Measurements from ENCODE around the gene NPDC1.

Gene NPDC1, protein sequence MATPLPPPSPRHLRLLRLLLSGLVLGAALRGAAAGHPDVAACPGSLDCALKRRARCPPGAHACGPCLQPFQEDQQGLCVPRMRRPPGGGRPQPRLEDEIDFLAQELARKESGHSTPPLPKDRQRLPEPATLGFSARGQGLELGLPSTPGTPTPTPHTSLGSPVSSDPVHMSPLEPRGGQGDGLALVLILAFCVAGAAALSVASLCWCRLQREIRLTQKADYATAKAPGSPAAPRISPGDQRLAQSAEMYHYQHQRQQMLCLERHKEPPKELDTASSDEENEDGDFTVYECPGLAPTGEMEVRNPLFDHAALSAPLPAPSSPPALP

DNA sequence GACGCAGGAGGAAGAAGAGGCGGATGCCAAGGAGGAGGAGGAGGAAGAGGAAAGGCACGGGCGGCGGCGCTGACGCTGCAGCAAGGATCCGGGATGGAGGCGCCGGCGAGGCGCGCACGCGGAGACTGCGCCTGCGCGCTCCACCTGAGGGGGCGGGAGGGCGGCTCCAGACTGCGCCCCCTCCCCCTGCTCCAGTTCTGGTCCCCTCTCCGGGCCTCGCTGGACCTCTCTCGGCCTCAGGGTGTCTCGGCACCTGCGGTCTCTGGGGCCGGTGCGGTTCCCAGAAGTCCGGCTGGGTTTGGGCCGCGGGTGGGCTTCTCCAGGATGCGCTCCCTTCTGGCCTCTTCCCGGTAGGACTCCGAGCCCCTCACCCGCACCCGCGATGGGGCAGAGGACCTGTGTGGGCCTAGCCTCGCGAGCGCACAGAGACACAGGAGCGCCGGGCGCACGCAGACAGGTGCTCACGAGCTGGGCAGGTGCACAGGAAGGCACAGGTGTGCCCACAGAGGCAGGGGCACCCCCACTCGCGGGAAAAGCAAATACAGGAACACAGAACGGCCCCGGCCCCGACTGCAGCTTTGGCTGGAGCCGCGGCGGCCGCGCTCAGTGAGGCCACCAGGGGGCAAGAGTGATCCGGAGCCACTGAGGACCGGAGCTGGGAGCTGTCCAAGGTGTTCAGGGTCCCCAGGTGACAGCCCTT is at the start of gene NPDC1:
TSS of gene NPDC1 (minus strand) at position 90 of the 700 bp plus-strand sequence. CDS start 188 bp downstream, outside the sequence.
- peak; percentile 85 for DNase-seq (ENCODE audit: low spot score)

DNA sequence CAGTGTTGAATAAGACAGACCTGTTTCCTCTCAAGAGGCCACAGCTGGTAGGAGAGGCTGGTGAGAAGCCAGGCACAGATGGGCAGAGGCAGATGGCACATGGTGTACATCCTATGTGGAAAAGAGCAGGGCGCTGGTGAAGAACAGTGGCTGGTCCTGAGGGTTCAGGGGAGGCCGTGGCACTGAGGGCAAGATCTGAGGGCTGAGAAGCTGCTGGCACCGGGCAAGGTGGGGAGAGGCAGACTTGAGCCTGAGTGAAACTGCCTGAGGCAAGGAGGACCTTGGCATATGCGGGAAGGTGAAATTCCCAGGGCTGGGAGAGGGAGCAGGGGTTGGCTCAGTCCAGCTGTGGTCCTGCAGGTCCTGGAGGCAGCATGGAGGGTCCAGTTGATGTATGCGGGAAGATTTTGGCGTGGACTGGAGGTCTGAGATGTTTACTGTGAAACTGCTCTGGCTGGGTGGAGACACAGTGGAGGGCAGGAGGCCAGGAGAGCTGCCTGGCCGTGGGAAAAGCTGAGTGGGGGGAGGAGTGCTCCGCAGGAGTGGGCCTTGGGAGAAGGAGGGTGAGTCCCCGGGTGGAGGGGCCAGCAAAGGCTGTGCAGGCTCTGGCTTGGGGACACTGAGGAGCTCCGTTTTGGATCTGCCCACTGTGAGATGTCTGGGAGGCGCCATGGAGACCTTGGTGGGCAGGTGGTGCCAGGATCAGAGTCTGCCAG is 43.4 kb upstream of the NPDC1 start:
- no peak for DNase-seq (ENCODE audit: low spot score)

DNA sequence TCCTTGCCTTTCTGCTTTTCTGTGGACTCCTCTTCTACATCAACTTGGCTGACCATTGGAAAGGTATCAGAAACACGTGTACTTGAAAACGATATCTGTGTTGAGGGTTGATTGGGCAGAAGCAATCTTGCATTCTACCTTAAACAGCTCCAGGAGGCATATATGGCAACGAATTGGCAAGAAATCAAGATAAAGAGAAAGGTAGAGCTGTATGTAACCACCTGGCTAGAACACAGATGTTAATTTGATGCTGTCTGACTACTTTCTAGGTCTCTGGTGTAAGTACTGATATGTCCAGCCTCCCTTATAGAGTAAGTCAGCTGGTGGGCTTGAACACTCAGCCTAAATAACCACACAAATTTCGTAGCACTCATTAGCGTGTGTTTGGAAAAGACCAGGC is 42.1 kb upstream of the NPDC1 start:
- no peak for DNase-seq (ENCODE audit: low spot score)

DNA sequence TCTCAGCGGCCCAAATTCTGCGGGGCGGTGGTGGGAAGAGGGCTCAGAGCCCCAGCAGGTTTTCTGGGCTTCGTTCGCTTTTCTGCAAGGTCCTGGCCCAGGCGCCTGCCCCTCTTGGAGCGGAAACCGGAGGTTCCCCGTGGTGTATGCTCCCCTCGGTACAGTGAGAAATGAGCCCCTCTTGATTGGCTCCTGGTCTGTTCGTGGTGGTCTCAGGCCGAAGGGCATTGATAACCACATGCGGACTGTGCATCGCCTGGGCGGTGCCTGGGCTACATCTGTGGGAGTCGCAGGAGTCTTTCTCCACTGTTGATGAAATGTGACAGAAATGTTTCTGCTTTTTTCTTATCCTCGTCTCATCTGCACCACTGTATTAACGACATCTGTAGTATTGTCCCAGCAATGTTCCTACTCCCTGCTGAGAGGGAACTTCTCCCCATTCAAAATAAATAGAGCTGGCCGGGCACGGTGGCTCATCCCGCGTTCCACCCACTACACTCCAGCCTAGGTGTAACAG is 41.5 kb upstream of the NPDC1 start:
- DNase-seq (ENCODE audit: low spot score), result no peak

DNA sequence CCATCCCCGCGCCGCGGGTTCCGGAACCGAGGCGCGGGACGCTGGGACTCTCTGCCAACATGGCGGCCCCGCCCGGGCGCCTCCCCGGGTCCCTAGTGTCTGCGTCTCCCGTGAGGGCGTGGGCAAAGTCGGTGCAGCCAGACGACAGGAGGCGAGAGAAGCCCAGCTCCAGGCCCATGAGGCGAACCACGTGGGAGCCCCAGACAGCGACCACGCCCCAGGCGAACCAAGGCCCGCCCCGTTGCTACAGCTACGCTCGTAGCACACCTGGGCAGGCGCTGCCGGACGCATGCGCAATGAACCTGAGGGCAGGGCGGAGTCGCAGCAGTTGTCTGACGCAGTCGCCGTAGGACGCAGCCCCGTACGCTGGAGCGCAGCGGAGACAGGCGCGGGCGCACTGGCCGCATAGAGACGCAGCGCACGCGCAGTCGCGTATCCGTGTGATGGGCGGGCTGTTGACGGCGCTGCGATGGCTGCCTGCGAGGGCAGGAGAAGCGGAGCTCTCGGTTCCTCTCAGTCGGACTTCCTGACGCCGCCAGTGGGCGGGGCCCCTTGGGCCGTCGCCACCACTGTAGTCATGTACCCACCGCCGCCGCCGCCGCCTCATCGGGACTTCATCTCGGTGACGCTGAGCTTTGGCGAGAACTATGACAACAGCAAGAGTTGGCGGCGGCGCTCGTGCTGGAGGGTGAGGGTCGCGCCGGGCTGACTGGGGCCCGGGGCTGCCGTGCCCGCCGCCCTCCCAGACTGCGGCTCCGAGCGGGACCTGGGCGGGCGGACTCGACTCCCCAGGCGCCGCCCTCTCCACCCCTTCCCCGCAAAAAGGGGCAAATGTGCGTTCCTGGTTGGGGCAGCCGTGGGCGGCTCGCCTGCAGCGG is 40.8 kb upstream of the NPDC1 start, which contains the start of gene MAN1B1:
TSS of gene MAN1B1 (plus strand) at position 455 of the 878 bp plus-strand sequence. CDS start at position 470, 15 bp downstream.
- peak; percentile 98 for DNase-seq (ENCODE audit: low spot score)

DNA sequence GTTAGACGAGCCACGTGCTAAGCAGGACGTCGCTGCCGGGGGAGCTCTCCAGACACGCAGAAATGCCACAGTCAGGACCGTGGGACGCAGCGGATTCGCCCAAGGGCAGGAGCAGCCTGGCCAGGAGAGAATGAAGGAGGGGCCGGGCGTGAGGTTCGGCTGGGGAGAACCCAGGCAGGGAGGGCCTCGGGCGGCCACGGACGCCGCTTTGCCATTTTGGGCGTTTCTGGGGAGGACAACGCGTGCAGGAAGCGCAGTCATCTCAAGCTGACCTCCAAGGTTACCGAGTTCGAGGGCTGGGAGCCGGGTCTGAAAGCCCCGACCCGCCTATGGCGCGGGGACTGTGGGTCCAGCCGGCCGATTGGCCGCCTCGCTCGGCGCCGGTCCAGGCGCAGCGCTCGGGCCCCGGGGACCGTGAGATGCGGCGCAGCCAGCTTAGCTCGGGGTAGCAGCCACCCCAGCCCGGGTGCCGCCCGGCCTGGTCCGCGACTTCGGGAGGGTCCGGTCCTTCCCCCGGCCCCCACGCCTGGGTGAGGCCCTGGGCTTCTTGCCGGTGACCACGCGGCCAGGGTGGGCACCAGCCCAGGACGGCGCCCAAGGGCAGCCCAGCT is 40.0 kb upstream of the NPDC1 start:
- peak; percentile 58 for DNase-seq (ENCODE audit: low spot score)

DNA sequence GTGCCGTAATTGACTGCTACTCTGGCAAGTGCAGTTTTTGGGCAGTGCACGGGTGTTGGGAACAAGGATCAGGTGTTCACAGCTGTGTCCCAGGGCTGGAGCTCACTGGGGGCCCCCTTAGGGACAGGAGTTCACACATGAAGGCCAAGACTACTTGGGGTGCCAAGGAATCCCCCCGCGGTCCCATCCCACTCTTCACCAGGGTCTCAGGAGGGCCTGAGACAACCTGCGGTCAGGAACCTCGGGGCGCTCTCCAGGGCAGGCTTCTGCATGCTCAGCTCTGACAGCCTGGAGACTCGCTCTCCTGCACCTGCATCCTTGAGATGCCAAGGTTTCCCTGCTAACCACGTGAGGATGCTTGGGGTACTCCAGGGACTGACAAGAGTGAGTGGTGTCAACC is 38.5 kb upstream of the NPDC1 start:
- no peak for DNase-seq (ENCODE audit: low spot score)

DNA sequence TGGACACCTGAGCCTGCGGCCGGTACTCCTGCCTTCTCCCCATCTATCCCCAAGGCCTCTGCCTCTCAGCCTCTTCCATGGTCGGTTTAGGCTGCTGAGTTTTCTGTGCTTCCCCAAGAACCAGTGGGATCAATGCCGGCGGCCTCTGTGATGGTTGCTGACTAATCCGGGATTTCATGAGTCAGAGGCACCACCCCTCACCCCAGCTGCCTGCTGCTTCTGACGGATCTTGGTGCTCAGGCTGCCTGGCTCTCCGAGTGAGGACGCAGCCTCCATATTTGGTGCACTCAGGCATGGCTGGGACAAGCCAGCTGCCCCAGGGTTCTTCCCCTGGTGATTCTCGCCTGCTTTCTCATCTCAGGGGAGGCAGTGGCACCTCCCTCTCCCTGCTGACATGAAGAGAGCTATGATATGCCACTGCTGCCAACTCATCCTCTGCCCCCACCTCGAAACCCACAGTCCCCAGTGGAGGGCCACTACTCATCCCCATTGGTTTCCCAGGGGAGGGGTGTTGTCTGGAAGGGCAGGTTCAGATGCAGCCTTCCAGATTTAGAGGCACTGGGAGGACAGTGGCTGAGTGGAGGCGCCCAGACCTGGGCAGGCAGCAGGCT is 37.5 kb upstream of the NPDC1 start:
- DNase-seq (ENCODE audit: low spot score), result peak; percentile 97

DNA sequence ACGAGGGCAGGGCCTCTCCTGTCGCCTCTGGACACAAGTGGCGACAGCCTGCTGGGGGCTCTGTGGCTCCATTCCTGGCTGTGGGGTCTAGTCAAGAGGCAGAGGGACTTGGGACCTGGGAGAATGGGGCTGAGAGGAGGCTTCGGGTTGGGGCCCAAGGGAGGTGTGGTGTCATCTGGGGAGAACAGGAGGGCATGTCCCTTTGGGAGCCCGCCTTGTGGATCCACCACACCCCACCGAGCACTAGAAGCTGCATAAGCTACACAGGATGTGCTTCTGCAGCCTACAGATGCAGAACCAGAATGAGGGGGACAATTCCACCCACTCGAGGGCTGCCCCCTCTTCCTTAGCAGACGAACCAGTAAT is 36.9 kb upstream of the NPDC1 start:
- no peak for DNase-seq (ENCODE audit: low spot score)

DNA sequence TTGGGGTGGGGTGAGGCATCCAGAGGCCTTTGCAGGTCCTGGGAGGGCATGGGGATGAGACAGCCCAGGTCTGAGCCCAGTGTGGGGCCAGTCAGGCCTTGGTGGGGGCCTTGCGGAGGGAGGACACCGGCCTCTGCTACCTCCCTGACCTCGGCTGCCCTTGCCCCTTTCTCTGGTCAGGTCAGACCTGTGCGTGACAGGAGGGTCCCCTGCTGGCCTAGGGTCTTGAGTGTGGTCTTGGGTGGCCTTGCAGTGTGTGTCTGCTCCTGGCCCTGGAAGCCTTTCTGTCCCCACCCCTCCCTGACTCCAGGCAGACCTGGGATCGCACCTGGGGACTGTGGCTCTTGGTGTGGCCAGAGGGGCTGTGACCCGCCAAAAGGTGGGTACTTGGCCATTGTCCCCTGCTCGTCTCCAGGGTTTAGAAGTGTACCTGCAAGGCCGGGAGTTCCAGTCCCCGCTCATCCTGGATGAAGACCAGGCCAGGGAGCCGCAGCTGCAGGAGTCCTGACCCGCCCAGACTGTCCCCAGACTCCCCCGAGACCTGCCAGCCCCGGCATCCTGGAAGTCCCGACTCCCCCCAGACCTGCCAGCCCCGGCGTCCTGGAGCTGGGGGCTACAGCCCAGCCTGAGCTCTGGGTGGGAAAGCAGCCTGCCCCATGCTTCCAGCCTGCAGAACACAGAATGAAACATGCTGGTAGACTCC is 36.4 kb upstream of the NPDC1 start:
- no peak for DNase-seq (ENCODE audit: low spot score)

DNA sequence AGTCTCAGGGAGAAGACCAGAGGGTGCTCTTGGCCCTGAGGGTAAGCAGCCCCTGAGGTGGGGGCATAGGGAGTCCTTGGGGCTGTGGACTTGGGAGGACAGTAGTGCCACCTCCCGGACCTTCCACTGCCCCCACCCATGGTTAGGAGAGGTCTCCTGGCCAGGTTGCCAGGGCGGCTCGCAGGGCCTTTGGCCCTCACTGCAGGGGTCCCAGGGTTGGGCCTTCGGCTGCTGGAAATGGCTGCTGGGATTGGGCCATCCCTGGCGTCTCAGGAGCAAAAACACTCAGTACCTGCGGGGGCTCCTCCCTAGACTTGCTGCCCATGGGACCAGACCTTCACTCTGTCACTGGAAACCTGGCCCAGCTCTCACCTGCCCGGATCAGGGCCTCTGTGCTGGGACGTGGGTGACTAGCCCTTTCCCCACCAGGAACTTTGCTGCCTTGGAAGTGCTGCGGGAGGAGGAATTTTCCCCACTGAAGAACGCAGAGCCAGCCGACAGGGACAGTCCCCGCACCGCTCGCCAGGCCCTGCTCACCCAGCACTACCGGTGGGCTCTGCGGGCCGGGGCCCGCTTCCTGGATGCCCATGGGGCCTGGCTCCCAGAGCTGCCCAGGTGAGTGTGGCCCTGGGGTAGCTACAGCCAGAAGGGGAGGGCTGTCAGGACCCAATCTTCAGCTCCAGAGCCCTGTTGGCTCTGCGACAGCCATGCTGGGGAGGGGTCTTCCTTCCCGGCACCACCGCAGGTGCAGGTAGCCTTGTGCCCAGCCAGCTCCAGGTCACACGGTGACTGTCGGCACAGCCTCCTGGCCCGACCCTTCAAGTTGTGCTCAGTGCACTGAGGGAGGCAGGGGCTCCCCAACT is 34.5 kb upstream of the NPDC1 start:
- DNase-seq (ENCODE audit: low spot score), result no peak

DNA sequence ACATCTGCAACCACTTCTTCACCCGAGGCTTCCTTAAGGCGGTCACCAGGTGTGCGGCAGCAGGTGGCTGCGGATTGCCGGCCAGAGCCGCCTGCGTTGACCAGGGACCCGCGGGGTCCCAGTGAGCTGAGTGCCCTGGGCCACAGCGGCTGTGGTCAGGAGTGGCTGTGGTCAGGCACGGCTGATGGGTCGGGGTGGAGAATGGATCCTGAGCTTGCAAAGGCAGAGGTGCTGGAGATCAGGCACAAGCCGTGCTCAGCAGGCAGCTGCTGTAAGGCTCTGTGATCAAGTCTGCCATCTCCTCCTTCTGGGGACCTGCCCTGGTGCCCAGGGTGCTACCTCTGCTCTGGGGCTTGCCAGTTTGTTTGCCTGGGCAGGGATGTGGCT is 33.4 kb upstream of the NPDC1 start:
- no peak for DNase-seq (ENCODE audit: low spot score)

DNA sequence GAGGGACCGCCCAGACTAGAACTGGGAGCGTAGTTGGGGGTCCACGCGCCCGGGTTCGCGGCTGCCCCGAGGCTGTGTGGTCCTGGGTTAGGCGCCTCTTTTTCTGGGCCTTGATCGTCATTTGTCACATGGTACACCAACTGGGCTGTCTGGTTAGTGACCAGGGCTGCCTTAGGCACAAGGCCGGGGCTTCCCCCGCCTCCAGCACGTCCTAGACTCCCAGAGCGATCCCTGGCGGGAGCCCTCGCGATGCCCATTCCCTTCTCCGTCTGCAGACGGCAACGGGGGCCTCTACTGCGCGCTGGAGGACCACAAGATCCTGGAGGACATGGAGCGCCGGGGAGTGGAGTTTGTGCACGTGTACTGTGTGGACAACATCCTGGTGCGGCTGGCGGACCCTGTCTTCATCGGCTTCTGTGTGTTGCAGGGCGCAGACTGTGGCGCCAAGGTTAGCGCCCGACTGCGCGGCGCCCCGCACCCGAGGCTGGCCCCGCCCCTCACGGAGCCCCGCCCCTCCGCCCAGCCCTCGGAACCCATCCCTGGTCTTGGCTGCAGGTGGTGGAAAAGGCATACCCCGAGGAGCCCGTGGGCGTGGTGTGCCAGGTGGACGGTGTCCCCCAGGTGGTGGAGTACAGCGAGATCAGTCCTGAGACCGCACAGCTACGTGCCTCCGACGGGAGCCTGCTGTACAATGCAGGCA is 32.9 kb upstream of the NPDC1 start:
- DNase-seq (ENCODE audit: low spot score), result no peak

DNA sequence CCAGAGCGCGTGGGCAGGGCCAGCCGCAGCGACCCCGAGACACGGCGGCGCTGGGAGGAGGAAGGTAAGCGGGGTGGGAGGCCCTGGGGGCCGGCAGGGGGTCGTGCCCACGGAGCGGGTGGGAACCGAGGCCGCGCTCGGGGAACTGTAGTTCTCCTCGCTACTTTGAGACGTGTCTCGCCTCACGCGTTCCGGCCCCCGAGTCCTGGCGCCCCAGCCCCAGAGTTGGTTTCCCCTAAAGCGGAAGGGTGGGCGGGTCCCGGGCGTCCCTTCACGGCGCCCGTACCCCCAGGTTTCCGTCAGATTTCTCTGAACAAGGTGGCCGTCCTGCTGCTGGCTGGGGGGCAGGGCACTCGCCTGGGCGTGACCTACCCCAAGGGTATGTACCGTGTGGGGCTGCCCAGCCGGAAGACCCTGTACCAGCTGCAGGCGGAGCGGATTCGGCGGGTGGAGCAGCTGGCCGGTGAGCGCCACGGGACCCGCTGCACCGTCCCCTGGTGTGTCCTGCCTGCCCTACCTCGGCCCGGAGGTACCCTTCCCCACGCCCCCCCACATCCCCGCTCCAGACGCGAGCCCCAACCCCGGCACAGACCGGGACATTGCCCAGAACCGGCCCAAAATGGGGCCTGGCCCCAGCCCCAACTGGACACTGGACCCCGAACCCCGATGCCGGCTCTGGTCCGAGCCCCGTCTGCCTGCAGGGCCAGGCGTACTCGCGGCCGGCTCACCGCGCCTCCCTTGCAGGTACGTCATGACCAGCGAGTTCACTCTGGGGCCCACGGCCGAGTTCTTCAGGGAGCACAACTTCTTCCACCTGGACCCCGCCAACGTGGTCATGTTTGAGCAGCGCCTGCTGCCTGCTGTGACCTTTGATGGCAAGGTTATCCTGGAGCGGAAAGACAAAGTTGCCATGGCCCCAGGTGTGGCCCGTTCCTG is 32.0 kb upstream of the NPDC1 start:
- DNase-seq (ENCODE audit: low spot score), result no peak

DNA sequence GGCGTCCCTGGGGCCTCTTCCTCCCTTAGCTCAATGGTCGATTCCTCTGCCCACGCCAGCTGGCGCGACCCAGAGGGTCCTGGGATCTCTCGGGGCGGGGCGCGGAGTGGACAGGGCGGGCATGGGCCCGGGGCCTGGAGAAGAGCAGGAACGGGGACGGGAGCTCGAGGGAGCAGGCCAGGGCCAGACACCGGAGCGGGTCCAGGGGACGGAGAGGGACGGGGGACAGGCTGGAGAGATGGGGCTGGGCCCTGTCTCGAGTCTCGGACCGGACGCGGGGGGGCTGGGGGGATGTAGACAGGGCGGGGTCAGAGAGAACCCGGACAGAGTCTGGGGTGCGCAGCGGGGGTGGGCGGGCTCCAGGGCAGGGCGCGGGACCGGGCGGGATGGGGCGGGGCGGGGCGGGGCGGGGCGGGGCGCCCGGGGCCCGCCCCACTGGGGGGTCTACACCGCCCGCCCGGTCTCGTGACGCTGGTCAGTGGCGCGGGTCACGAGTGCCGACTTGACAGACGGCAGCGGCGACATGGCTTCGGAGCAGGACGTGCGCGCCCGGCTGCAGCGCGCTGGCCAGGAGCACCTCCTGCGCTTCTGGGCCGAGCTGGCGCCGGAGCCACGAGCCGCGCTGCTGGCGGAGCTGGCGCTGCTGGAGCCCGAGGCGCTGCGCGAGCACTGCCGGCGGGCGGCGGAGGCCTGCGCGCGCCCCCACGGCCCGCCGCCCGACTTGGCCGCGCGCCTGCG is 31.2 kb upstream of the NPDC1 start, which contains the start of gene UAP1L1:
TSS of gene UAP1L1 (plus strand) at position 508 of the 738 bp plus-strand sequence. CDS start at position 524, 16 bp downstream.
- peak; percentile 48 for DNase-seq (ENCODE audit: low spot score)

DNA sequence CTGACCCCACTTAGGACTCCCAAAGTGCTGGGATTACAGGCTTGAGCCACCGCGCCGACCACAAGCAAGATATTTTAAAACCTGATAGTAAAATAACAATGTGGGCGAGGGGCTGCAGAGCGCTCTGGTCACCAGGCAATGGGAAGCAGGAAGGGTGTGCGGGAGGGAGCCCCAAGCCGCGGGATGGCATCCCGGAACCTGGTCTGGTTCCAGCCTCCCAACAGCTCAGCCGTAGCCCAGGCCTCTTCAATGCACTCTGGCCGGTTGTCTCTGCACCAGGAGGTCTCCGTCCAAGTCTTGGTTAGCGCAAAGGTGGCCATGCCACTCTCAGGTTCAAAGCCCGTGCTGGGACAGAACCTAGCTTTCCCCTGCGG is 30.6 kb upstream of the NPDC1 start:
- no peak for DNase-seq (ENCODE audit: low spot score)

All from SW480 (cell line).